ENCODE results near the gene RIOK2. TPM values are rescaled to one million over a fixed set of nuclear protein-coding genes. Genes with fewer than 3 reads are reported as not detected.
A peak's percentile ranks its signal among the peaks of the same experiment; 100 is the strongest.
"Not testable (repeated sequence)": the region's sequence is repeated elsewhere in the genome, so short reads cannot be mapped to it uniquely, and the experiment has no call there.

Gene RIOK2
- total RNA-seq, 1 donor from 2014 or later: 17.6 TPM

GRCh38 chr5:97141031-97141430, 42.0 kb downstream of the RIOK2 start:
- DNase-seq (ENCODE audit: low read depth): no peak
- no peak for TF ChIP-seq CTCF (IDR thresholded peaks at IDR 0.05; ENCODE audit: insufficient read depth, low read length, severe bottlenecking)
- Histone ChIP-seq H3K27me3 (ENCODE audit: control insufficient read depth, insufficient read depth, low read length) (peaks cover 1% of the 10 kb centered on the region), H3K36me3 (ENCODE audit: control insufficient read depth, insufficient read depth, low read length) (no peaks in the 10 kb centered on the region), H3K4me3 (ENCODE audit: low read depth, low read length) (no peak overlapping the region)
- FAIRE-seq: no peak

GRCh38 chr5:97140250-97140649, 42.8 kb downstream of the RIOK2 start:
- FAIRE-seq: peak; percentile 94

GRCh38 chr5:97136475-97136874, 46.6 kb downstream of the RIOK2 start:
- no peak for DNase-seq (ENCODE audit: low read depth)
- Histone ChIP-seq H3K4me3 (ENCODE audit: low read depth, low read length) (no peak overlapping the region), H3K36me3 (ENCODE audit: control insufficient read depth, insufficient read depth, low read length) (no peaks in the 10 kb centered on the region), H3K27me3 (ENCODE audit: control insufficient read depth, insufficient read depth, low read length) (peaks cover 1% of the 10 kb centered on the region)
- TF ChIP-seq CTCF (IDR thresholded peaks at IDR 0.05; ENCODE audit: insufficient read depth, low read length, severe bottlenecking): no peak
- no peak for FAIRE-seq

More at GRCh38 chr5:97140250-97140649, 42.8 kb downstream of the RIOK2 start:
- H3K36me3 ChIP-seq (ENCODE audit: control insufficient read depth, insufficient read depth, low read length); H3K4me3 ChIP-seq (ENCODE audit: low read depth, low read length); DNase-seq (ENCODE audit: low read depth); H3K27me3 ChIP-seq (ENCODE audit: control insufficient read depth, insufficient read depth, low read length): not testable (repeated sequence)

GRCh38 chr5:97135868-97136267, 47.2 kb downstream of the RIOK2 start:
- Histone ChIP-seq H3K4me3 (ENCODE audit: low read depth, low read length) (no peak overlapping the region), H3K27me3 (ENCODE audit: control insufficient read depth, insufficient read depth, low read length) (peaks cover 1% of the 10 kb centered on the region), H3K36me3 (ENCODE audit: control insufficient read depth, insufficient read depth, low read length) (no peaks in the 10 kb centered on the region)
- FAIRE-seq (no peak), DNase-seq (ENCODE audit: low read depth) (no peak)
- no peak for TF ChIP-seq CTCF (IDR thresholded peaks at IDR 0.05; ENCODE audit: insufficient read depth, low read length, severe bottlenecking)

- no peak for DNase-seq (ENCODE audit: low read depth)
- FAIRE-seq: no peak
- Histone ChIP-seq H3K36me3 (ENCODE audit: control insufficient read depth, insufficient read depth, low read length) (no peaks in the 10 kb centered on the region), H3K4me3 (ENCODE audit: low read depth, low read length) (no peak overlapping the region), H3K27me3 (ENCODE audit: control insufficient read depth, insufficient read depth, low read length) (peaks cover 1% of the 10 kb centered on the region)
- TF ChIP-seq CTCF (IDR thresholded peaks at IDR 0.05; ENCODE audit: insufficient read depth, low read length, severe bottlenecking): no peak
These were observed 48.4 kb downstream of the RIOK2 start for GRCh38 chr5:97134634-97135033.

GRCh38 chr5:97133101-97133500, 49.9 kb downstream of the RIOK2 start:
- H3K27me3 ChIP-seq (ENCODE audit: control insufficient read depth, insufficient read depth, low read length): no peaks in the 10 kb centered on the region
- DNase-seq (ENCODE audit: low read depth) (no peak), FAIRE-seq (no peak)
- no peaks in the 10 kb centered on the region for H3K36me3 ChIP-seq (ENCODE audit: control insufficient read depth, insufficient read depth, low read length)
- no peak overlapping the region for H3K4me3 ChIP-seq (ENCODE audit: low read depth, low read length)
- TF ChIP-seq CTCF (IDR thresholded peaks at IDR 0.05; ENCODE audit: insufficient read depth, low read length, severe bottlenecking): no peak

Data from bronchial epithelial cell (primary cell).